Neural crest cell (in vitro differentiated cells): Measurements from ENCODE around the gene SRSF3. TPM values are rescaled to one million over a fixed set of nuclear protein-coding genes. Genes with fewer than 3 reads are reported as not detected.
"Not testable (repeated sequence)": the region's sequence is repeated elsewhere in the genome, so short reads cannot be mapped to it uniquely, and the experiment has no call there.

Experiments used
- DNase-seq: peaks from one replicate; pipeline ENCODE4 v3.0.0; 2021; ENCODE audit warnings: low read depth, mixed read lengths, low spot score
- H3K27ac Mint-ChIP-seq: one replicate; pipeline ENCODE4 v1.8.0; 2021; ENCODE audit warnings: mild to moderate bottlenecking, mixed read lengths; ENCODE audit not compliant: unreplicated experiment
- H3K27me3 Mint-ChIP-seq: 2 replicates; pipeline ENCODE4 v1.8.0; 2021; ENCODE audit warnings: low read depth, mild to moderate bottlenecking, mixed read lengths
- H3K36me3 Mint-ChIP-seq: 2 replicates; pipeline ENCODE4 v1.8.0; 2021; ENCODE audit warnings: low read depth, mild to moderate bottlenecking, mixed read lengths
- H3K4me1 Mint-ChIP-seq: 2 replicates; pipeline ENCODE4 v1.8.0; 2021; ENCODE audit warnings: mixed read lengths
- H3K4me3 Mint-ChIP-seq: one replicate; pipeline ENCODE4 v1.8.0; 2021; ENCODE audit warnings: mild to moderate bottlenecking, mixed read lengths
- H3K9me3 Mint-ChIP-seq: 2 replicates; pipeline ENCODE4 v1.8.0; 2021; ENCODE audit warnings: mixed read lengths
- total RNA-seq: library from RNA; stranded (reverse); gene quantifications from 2 replicates; pipeline ENCODE4 v1.2.1, GENCODE V29; 2021
- TF ChIP-seq, protein P1 (sequence below): fragments of 200-600 bp; sonication (generic); conservative IDR thresholded peaks from 2 replicates; pipeline ENCODE4 v1.5.0; 2021; ENCODE audit warnings: antibody characterized with exemption, mild to moderate bottlenecking

SRSF3 gene
- total RNA-seq, 1 donor from 2014 or later, result 611 TPM

GRCh38 chr6:36597775-36598174 lies 3.6 kb downstream of the SRSF3 start:
- H3K4me1 Mint-ChIP-seq, result peaks cover 72% of the 10 kb centered on the region
- peaks cover 53% of the 10 kb centered on the region for H3K36me3 Mint-ChIP-seq
- peaks cover 38% of the 10 kb centered on the region for H3K27me3 Mint-ChIP-seq
- TF ChIP-seq, protein P1, sequence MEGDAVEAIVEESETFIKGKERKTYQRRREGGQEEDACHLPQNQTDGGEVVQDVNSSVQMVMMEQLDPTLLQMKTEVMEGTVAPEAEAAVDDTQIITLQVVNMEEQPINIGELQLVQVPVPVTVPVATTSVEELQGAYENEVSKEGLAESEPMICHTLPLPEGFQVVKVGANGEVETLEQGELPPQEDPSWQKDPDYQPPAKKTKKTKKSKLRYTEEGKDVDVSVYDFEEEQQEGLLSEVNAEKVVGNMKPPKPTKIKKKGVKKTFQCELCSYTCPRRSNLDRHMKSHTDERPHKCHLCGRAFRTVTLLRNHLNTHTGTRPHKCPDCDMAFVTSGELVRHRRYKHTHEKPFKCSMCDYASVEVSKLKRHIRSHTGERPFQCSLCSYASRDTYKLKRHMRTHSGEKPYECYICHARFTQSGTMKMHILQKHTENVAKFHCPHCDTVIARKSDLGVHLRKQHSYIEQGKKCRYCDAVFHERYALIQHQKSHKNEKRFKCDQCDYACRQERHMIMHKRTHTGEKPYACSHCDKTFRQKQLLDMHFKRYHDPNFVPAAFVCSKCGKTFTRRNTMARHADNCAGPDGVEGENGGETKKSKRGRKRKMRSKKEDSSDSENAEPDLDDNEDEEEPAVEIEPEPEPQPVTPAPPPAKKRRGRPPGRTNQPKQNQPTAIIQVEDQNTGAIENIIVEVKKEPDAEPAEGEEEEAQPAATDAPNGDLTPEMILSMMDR, result no peak
- H3K27ac Mint-ChIP-seq, result peak overlapping the region; percentile 30
- no peak for DNase-seq
- H3K4me3 Mint-ChIP-seq, result peak overlapping the region; percentile 97
- H3K9me3 Mint-ChIP-seq, result no peaks in the 10 kb centered on the region

DNA sequence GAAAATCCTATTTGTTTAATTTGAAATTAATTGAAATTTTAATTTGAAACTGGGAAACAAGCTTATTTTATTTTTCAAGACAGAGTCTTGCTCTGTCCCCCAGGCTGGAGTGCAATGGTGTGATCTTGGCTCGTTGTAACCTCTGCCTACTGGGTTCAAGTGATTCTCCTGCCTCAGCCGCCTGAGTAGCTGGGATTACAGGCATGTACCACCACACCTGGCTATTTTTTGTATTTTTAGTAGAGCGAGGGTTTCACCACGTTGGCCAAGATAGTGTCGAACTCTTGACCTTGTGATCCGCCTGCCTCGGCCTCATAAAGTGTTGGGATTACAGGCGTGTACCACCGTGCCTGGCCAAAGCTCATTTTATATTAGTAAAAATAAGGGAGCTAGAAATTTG lies 4.2 kb downstream of the SRSF3 start:
- Mint-ChIP-seq H3K27ac (peak overlapping the region; percentile 14), H3K4me1 (peaks cover 73% of the 10 kb centered on the region), H3K4me3 (peak overlapping the region; percentile 97), H3K36me3 (peaks cover 55% of the 10 kb centered on the region), H3K9me3 (no peaks in the 10 kb centered on the region), H3K27me3 (peaks cover 40% of the 10 kb centered on the region)
- DNase-seq, result no peak
- TF ChIP-seq, protein P1, result no peak

DNA sequence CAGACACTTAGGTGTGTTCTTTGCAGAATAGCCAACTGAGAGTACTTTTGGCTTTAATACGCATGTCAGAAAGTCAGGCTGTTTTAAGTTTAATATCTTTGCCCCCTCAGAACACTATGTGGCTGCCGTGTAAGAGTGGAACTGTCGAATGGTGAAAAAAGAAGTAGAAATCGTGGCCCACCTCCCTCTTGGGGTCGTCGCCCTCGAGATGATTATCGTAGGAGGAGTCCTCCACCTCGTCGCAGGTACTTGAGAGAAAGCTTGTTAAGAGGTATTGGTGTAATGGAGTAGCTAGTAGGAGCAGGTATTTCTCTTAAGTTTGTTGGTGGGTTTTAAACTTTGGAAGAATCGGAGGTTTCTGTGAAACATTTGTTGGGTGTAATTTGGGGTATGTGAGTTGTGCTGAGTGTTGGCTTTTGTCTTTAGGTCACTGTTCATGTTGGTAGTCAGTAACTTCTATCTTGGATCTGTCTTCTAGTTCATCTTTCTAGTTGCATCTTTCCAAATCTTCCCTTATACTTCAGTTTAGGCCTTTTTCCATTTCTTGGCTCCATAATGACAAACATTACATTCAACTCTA lies 4.7 kb downstream of the SRSF3 start:
- Mint-ChIP-seq H3K27me3 (peaks cover 40% of the 10 kb centered on the region), H3K4me1 (peaks cover 73% of the 10 kb centered on the region), H3K36me3 (peaks cover 59% of the 10 kb centered on the region), H3K9me3 (no peaks in the 10 kb centered on the region), H3K4me3 (peak overlapping the region; percentile 97), H3K27ac (no peak overlapping the region)
- TF ChIP-seq, protein P1, result no peak
- DNase-seq, result no peak

DNA sequence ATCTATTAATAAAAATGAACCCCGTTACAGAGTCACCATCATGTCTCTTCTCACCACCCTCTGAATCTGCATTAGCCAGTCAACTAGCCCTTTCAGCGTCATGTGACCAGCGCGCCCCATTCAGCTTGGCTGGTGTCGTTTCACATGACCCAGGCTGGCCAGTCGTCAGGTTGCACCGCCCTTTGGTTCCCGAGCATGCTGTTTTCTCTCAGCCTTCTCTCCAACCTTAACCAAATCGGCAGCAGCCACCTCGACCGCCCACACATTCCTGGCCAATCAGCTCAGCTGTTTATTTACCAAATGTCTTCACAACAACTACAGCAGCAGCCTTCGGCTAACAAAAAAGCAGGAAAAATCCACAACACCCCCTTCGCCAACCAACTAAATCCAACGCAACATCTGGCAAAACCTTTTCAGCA lies 5.6 kb downstream of the SRSF3 start:
- no peaks in the 10 kb centered on the region for H3K9me3 Mint-ChIP-seq
- H3K36me3 Mint-ChIP-seq, result peaks cover 64% of the 10 kb centered on the region
- H3K27ac Mint-ChIP-seq, result no peak overlapping the region
- TF ChIP-seq, protein P1, result no peak
- peak overlapping the region; percentile 97 for H3K4me3 Mint-ChIP-seq
- peaks cover 77% of the 10 kb centered on the region for H3K4me1 Mint-ChIP-seq
- peaks cover 42% of the 10 kb centered on the region for H3K27me3 Mint-ChIP-seq
- DNase-seq, result peak; percentile 35

DNA sequence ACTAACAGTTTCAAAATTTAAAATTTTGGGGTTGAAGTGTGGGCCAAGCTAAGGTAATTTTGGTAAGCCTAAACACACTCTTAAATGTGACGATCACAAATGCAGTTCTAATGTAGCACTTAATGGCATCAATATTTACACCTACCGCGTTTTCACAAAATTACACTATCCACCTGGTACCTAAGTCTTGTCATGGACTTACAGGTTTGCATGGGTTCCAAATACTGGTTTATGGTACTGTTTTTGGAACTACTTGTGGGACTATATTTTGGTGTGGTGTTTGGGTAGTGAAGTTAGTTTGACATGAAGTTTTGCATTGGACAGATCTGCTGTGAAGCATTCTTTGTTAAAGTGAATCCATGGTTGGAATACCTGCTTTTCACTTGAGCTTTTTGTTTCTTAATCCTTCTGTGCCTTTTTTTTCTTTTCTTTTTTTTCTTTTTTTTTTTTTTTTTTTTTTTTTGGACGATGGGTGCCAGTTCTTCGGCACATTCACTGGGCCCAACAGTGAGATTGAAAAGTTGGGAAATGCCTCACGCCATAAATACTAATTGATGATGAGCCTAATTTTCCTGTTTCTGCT lies 6.5 kb downstream of the SRSF3 start:
- H3K27me3 Mint-ChIP-seq, result peaks cover 35% of the 10 kb centered on the region
- TF ChIP-seq, protein P1, result no peak
- peaks cover 61% of the 10 kb centered on the region for H3K36me3 Mint-ChIP-seq
- DNase-seq, result no peak
- peak overlapping the region; percentile 97 for H3K4me3 Mint-ChIP-seq
- no peaks in the 10 kb centered on the region for H3K9me3 Mint-ChIP-seq
- H3K27ac Mint-ChIP-seq, result no peak overlapping the region
- peaks cover 82% of the 10 kb centered on the region for H3K4me1 Mint-ChIP-seq

- peaks cover 81% of the 10 kb centered on the region for H3K4me1 Mint-ChIP-seq
- H3K27ac Mint-ChIP-seq, H3K9me3 Mint-ChIP-seq, DNase-seq: not testable (repeated sequence)
- H3K36me3 Mint-ChIP-seq, result peaks cover 58% of the 10 kb centered on the region
- H3K4me3 Mint-ChIP-seq, result peak overlapping the region; percentile 54
- peaks cover 34% of the 10 kb centered on the region for H3K27me3 Mint-ChIP-seq
These were observed 7.7 kb downstream of the SRSF3 start for GRCh38 chr6:36601818-36602217.
